ENCODE results near the gene OXT. TPM values are rescaled to one million over a fixed set of nuclear protein-coding genes. Genes with fewer than 3 reads are reported as not detected.
A peak's percentile ranks its signal among the peaks of the same experiment; 100 is the strongest.

The OXT gene
- total RNA-seq, 3 donors from 2014 or later, result 0.66 TPM; not detected in 2

DNA sequence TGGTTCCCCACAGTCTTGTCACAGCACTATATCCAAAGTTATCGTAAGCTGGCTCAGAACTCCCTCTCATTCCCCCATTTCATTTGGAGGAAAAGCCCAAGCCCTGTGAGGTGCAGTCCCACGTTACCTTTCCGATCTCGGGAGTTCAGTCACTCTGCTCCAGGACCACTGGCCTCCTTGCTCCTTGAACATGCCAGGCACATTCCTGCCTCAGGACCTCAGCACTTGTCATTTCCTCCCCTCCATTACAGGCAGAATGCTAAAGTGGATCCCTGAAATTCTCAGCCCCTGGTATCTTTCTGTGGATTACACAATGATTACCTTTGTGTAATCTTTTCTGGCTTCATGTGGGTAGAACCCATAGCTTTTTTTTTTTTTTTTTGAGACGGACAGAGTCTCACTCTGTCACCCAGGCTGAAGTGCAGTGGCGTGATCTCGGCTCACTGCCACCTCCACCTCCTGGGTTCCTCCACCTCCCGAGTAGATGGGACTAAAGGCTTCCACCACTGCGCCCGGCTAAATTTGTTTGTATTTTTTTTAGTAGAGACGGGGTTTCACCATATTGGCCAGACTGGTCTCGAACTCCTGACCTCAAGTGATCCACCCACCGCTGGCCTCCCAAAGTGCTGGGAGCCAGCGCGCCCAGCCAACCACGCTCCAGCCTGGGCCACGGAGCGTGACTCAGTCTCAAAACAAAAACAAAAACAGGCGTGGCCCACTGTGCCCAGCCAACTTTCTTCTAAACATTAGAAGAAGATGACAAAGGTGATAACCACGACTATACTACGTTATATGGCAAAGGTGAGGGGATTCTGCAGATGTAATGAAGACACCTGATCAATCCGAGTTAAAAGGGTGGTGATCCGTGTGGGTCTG lies 4.0 kb upstream of the OXT start:
- Histone ChIP-seq H3K9me3 (no peaks in the 10 kb centered on the region), H3K36me3 (ENCODE audit: low read depth) (no peaks in the 10 kb centered on the region), H3K4me3 (no peak overlapping the region), H3K4me1 (ENCODE audit: low read depth) (peaks cover 11% of the 10 kb centered on the region)
- TF ChIP-seq, protein P1, sequence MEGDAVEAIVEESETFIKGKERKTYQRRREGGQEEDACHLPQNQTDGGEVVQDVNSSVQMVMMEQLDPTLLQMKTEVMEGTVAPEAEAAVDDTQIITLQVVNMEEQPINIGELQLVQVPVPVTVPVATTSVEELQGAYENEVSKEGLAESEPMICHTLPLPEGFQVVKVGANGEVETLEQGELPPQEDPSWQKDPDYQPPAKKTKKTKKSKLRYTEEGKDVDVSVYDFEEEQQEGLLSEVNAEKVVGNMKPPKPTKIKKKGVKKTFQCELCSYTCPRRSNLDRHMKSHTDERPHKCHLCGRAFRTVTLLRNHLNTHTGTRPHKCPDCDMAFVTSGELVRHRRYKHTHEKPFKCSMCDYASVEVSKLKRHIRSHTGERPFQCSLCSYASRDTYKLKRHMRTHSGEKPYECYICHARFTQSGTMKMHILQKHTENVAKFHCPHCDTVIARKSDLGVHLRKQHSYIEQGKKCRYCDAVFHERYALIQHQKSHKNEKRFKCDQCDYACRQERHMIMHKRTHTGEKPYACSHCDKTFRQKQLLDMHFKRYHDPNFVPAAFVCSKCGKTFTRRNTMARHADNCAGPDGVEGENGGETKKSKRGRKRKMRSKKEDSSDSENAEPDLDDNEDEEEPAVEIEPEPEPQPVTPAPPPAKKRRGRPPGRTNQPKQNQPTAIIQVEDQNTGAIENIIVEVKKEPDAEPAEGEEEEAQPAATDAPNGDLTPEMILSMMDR (IDR thresholded peaks at IDR 0.05), result no peak
- DNase-seq (no peak), ATAC-seq (no peak)
- intact Hi-C loops (cut with DNase I, micrococcal nuclease), result no loop called here

DNA sequence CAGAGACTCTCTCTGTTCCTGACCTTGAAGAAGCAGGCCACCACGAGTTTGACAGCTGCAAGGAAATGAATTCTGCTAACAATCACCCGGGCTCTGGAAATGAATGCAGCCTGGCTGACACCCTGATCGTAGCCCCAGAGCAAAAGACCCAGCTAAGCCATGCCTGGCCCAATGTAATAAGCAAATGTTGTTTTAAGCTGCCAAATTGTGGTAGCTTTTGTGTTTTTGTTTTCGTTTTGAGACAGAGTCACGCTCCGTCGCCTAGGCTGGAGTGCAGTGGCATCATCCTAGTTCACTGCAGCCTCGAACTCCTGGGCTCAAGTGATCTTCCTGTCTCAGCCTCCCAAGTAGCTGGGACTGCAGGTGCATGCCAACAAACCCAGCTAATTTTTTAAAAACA lies 3.3 kb upstream of the OXT start:
- no peaks in the 10 kb centered on the region for H3K36me3 ChIP-seq (ENCODE audit: low read depth)
- TF ChIP-seq, protein P1 (IDR thresholded peaks at IDR 0.05), result no peak
- no peaks in the 10 kb centered on the region for H3K9me3 ChIP-seq
- no peak overlapping the region for H3K4me3 ChIP-seq
- ATAC-seq (no peak), DNase-seq (no peak)
- intact Hi-C loops (cut with DNase I, micrococcal nuclease), result no loop called here
- peaks cover 12% of the 10 kb centered on the region for H3K4me1 ChIP-seq (ENCODE audit: low read depth)

DNA sequence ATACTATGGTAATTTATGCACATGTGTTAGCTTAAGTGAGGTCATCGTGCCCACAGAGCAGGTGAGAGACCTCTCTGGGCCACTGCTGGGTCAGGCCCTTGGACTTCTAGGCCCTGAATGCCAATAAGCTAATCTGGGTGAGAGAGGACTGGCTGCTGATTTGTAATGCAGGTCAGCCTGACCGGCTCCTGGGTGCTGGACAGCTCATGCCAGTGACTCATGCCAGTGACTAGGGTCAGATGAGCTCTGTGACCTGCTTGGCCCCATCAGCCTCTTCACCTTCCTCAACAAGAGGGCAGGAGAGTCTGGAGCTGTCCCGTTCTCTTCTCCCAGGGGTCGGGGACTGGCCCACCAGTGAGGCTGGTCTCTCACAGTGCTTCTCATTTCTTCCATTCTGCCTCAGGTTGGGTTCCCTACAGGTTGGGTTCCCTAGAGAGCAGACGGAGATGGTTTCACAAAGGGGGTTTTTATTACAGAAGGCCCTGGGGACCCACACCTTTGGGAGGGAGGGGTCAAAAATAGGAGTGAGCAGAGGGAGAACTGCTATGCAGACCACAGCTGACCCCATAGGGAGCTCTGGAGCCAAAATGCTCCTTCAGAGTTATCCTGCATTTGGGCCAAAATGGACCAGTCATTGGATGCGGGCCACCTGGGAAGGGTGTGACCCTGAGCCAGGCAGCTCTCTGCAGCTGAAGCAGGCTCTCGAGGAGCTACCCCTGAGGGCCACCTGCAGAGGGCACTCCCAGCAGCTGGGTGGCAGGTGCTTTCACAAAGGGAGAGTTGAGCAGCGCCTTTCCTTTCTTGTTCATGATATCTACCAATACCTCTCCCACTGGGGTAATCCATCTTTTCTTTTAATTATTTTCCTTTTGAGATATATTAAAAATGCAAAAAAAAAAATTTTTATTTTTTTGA lies 2.2 kb upstream of the OXT start:
- H3K4me3 ChIP-seq, result no peak overlapping the region
- no peaks in the 10 kb centered on the region for H3K36me3 ChIP-seq (ENCODE audit: low read depth)
- DNase-seq, result peak in 2 of 3 donors; percentile 32 to 51
- TF ChIP-seq, protein P1 (IDR thresholded peaks at IDR 0.05), result peak; percentile 12
- H3K9me3 ChIP-seq, result no peaks in the 10 kb centered on the region
- intact Hi-C loops (cut with DNase I, micrococcal nuclease), result no loop called here
- H3K4me1 ChIP-seq (ENCODE audit: low read depth), result peaks cover 12% of the 10 kb centered on the region
- ATAC-seq, result peak; percentile 57

DNA sequence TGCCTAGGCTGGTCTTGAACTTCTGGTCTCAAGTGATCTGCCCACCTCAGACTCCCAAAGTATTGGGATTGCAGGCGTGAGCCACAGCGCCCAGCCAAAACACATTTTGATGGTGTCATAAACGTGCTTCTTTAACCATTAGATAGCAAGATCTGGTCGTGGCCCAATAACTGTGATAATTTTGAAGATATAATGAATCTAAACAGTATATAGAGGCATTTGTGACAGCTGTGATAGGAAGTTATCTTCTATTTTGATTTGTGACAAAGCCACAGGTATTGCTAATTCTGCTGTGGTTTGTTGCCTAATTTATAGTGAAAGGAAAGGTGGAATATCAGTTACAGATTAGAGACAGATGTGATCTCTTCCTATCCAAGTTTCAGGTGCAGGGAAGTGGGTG lies 695 bp upstream of the OXT start:
- Histone ChIP-seq H3K9me3 (no peaks in the 10 kb centered on the region), H3K4me3 (no peak overlapping the region), H3K4me1 (ENCODE audit: low read depth) (peaks cover 12% of the 10 kb centered on the region), H3K36me3 (ENCODE audit: low read depth) (no peaks in the 10 kb centered on the region)
- TF ChIP-seq, protein P1 (IDR thresholded peaks at IDR 0.05), result no peak
- DNase-seq (no peak), ATAC-seq (no peak)
- intact Hi-C loops (cut with DNase I, micrococcal nuclease), result no loop called here

DNA sequence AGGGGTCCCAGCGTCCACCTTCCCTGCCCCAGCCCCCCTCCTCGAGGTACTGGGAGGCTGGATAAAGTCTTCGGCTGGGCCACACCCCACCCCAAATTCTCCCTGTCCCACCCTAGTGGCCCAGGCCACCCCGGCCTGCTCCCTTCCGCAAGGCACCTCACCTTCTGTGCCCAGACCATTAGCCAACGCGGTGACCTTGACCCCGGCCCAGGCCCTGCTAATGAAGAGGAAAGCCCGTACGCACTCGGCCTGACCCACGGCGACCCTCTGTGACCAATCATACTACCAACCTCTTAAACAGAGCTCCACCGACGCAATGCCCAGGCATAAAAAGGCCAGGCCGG lies 182 bp upstream of the OXT start:
- ATAC-seq, result no peak
- no peaks in the 10 kb centered on the region for H3K36me3 ChIP-seq (ENCODE audit: low read depth)

More for the DNA sequence above, 182 bp upstream of the OXT start:
- H3K4me3 ChIP-seq, result no peak overlapping the region
- no peak for DNase-seq
- H3K4me1 ChIP-seq (ENCODE audit: low read depth), result peaks cover 12% of the 10 kb centered on the region
- intact Hi-C loops (cut with DNase I, micrococcal nuclease), result no loop called here
- no peaks in the 10 kb centered on the region for H3K9me3 ChIP-seq
- TF ChIP-seq, protein P1 (IDR thresholded peaks at IDR 0.05), result no peak
